CD8-positive, alpha-beta memory T cell (primary cell): Measurements from ENCODE around the gene LNPEP. TPM values are rescaled to one million over a fixed set of nuclear protein-coding genes. Genes with fewer than 3 reads are reported as not detected.
A peak's percentile ranks its signal among the peaks of the same experiment; 100 is the strongest.

ENCODE experiments used
- CTCF ChIA-PET: fragments of 350-600 bp; sonication (Branson Sonifier 250); formaldehyde crosslinking; loops from one replicate; lab custom pipeline; 2021; ENCODE audit warnings: antibody characterized with exemption; lab: Charles Lee
- POLR2A ChIA-PET: fragments of 350-600 bp; sonication (Branson Sonifier 250); formaldehyde crosslinking; loops from one replicate; lab custom pipeline; 2021; ENCODE audit warnings: antibody characterized with exemption; lab: Charles Lee
- DNase-seq, 5 donors: peaks; one replicate each; pipeline versions ENCODE4 v3.0.0 to v3.0.0-alpha.2; 2020 to 2022; ENCODE audit warnings: mixed read lengths in 1 of 5
- H3K27ac ChIP-seq: one replicate; pipeline ENCODE4 v1.7.0; 2013; ENCODE audit warnings: low read depth, mild to moderate bottlenecking, low read length, moderate library complexity
- H3K27me3 ChIP-seq: 2 replicates; pipeline ENCODE4 v1.7.0; 2013; ENCODE audit warnings: low read length, mild to moderate bottlenecking; ENCODE audit not compliant: insufficient read depth, poor library complexity, severe bottlenecking
- H3K36me3 ChIP-seq: 2 replicates; pipeline ENCODE4 v1.7.0; 2013; ENCODE audit warnings: mild to moderate bottlenecking, low read length, moderate library complexity; ENCODE audit not compliant: insufficient read depth
- H3K4me1 ChIP-seq: 2 replicates; pipeline ENCODE4 v1.7.0; 2013; ENCODE audit warnings: mild to moderate bottlenecking, low read length, moderate library complexity; ENCODE audit not compliant: insufficient read depth
- H3K4me3 ChIP-seq: 2 replicates; pipeline ENCODE4 v1.7.0; 2013; ENCODE audit warnings: mild to moderate bottlenecking, low read length
- H3K9me3 ChIP-seq: 2 replicates; pipeline ENCODE4 v1.7.0; 2013; ENCODE audit warnings: mild to moderate bottlenecking, low read length
- H3K27ac Mint-ChIP-seq, 8 donors: one replicate each; pipeline ENCODE4 v1.8.0; 2020 to 2021; ENCODE audit warnings: mixed read lengths in 8 of 8, mild to moderate bottlenecking in 6 of 8, inconsistent platforms in 3 of 8, moderate library complexity in 3 of 8
- H3K27me3 Mint-ChIP-seq, 2 donors: one replicate each; pipeline ENCODE4 v1.8.0; 2020 to 2021; ENCODE audit warnings: mixed read lengths in 2 of 2, mild to moderate bottlenecking in 1 of 2, moderate library complexity in 1 of 2
- H3K36me3 Mint-ChIP-seq, 3 donors: one replicate each; pipeline ENCODE4 v1.8.0; 2020 to 2021; ENCODE audit warnings: mixed read lengths in 3 of 3, inconsistent platforms in 1 of 3, mild to moderate bottlenecking in 1 of 3
- H3K4me1 Mint-ChIP-seq, 3 donors: one replicate each; pipeline ENCODE4 v1.8.0; 2020 to 2021; ENCODE audit warnings: mixed read lengths in 3 of 3, inconsistent platforms in 1 of 3, mild to moderate bottlenecking in 1 of 3
- H3K4me3 Mint-ChIP-seq, 7 donors: one replicate each; pipeline ENCODE4 v1.8.0; 2020 to 2021; ENCODE audit warnings: mixed read lengths in 7 of 7, mild to moderate bottlenecking in 6 of 7, moderate library complexity in 4 of 7, inconsistent platforms in 2 of 7
- H3K9me3 Mint-ChIP-seq, 5 donors: one replicate each; pipeline ENCODE4 v1.8.0; 2020 to 2022; ENCODE audit warnings: mixed read lengths in 5 of 5, mild to moderate bottlenecking in 3 of 5, moderate library complexity in 2 of 5, inconsistent platforms in 1 of 5
- polyA plus RNA-seq: library from polyadenylated mRNA; unstranded; fragments of 300-500 nt; fragmentation: Illumina TruSeq; gene quantifications from one replicate; pipeline ENCODE4 v1.2.3, GENCODE V29; 2021
- total RNA-seq, 2 experiments: library from RNA; stranded (reverse); gene quantifications; one replicate each; pipeline ENCODE4 v1.2.3, GENCODE V29; 2021

Gene LNPEP
- 10 to 100 TPM; 37.6 to 40.5 TPM for total RNA-seq
- polyA plus RNA-seq: 40.1 TPM

DNA sequence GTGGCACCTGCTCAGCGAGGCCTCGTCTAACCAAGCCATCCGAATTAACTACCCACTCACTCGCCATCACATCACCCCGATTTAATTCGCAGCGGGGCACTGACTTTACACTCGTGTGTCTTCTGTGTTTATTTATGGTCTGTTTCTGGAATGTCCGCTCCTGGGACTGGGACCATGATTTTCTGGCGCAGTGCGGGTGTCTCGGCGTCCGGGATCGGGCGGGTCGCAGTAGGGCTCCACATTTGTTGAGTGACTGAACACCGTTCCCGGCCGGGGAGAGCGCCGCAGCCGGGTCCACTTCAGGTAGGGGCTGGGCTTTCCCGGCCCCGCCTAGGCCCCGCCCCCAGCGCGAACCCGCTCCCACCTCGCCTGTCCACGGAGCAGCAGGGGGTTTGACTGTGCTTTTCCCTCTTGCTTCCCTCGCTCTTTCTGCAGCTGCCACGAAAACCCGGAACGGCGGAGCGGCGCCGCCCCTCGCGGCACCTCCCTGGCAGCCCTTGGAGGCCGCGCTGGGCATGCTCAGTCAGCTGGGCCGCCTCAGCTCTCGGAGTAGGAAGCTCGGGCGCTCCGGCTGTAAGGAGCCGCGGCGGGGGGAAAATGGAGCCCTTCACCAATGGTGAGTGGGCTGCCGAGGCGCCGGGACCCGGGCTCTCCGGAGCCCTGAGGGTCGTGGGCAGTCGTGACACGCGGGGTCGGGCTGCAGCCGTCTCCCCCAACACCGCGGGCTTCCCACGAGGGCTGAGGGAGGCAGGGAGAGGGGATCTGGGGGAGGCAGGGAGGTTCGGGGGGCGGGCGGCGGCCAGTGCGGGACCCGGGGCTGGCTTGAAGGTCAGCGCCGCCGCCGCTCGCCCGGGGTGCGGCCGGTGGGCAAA lies at the start of gene LNPEP:
Gene LNPEP (plus strand): TSS at position 522 of the 872 bp plus-strand sequence. CDS start 76 bp downstream, at position 598.
- Mint-ChIP-seq H3K4me3 (peak within 1 kb of the TSS; percentile 82 to 94 (median 91)), H3K36me3 (peaks cover 0 to 34% (median 0%) of the 10 kb centered on the region in 3 donors), H3K4me1 (peaks cover 66 to 76% (median 75%) of the 10 kb centered on the region in 3 donors), H3K9me3 (no peaks in the 10 kb centered on the region), H3K27me3 (peaks cover 0 to 3% of the 10 kb centered on the region in 2 donors), H3K27ac (peak within 1 kb of the TSS; percentile 85 to 100 (median 96))
- Histone ChIP-seq H3K27me3 (no peaks in the 10 kb centered on the region), H3K4me3 (peak within 1 kb of the TSS; percentile 89), H3K9me3 (no peaks in the 10 kb centered on the region), H3K36me3 (no peaks in the 10 kb centered on the region), H3K27ac (peak within 1 kb of the TSS; percentile 81), H3K4me1 (peaks cover 66% of the 10 kb centered on the region)
- DNase-seq: peak; percentile 90 to 97 (median 94)
- CTCF ChIA-PET: interaction anchor here (0.6 to 1.5 kb wide), 14 partner anchors 10 to 225 kb away, joined by 3 to 10 read pairs (median 4); partner anchors contain the start of gene ERAP1
- POLR2A ChIA-PET: interaction anchor here (0.6 to 2.2 kb wide), 17 partner anchors 10 to 1993 kb away, joined by 3 to 22 read pairs (median 5); partner anchors contain the start of genes CHD1, ERAP1 and ERAP2

DNA sequence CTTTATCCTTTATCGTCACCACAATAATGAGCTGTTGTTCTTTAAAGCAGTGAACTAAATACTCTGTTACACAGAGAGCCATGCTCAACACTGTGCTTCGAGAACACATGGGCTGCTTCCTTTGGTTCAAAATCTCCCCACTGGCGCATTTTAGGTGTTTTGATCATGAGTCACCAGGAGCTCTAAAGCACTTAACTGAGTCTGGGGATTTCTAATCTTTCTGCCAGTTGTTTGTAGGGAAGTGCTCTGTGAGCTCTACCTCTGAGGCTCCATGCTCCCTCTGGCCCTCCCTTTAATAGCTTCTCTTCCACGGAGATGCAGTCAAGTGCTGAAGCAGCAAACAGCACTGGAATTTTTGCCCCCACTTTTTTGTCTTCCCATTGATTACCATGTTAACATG lies 42.5 kb upstream of the LNPEP start:
- Histone ChIP-seq H3K4me1 (peaks cover 26% of the 10 kb centered on the region), H3K4me3 (no peak overlapping the region), H3K9me3 (no peaks in the 10 kb centered on the region), H3K27me3 (no peaks in the 10 kb centered on the region), H3K27ac (no peak overlapping the region), H3K36me3 (peaks cover 53% of the 10 kb centered on the region)
- peaks cover 11 to 91% (median 40%) of the 10 kb centered on the region in 3 donors for H3K36me3 Mint-ChIP-seq
- ChIA-PET POLR2A (interaction anchor here (1.4 kb wide), 1 partner anchor 43 kb away, joined by 3 read pairs; the partner anchor contains the start of gene LNPEP), CTCF (interaction anchor here (1.3 kb wide), 1 partner anchor 10 kb away, joined by 6 read pairs; no protein-coding TSS in a partner anchor)
- H3K27me3 Mint-ChIP-seq: no peaks in the 10 kb centered on the region
- H3K9me3 Mint-ChIP-seq: no peaks in the 10 kb centered on the region
- peaks cover 38 to 66% (median 63%) of the 10 kb centered on the region in 3 donors for H3K4me1 Mint-ChIP-seq
- peak overlapping the region in 7 of 8 donors; percentile 31 to 88 (median 53) for H3K27ac Mint-ChIP-seq
- no peak for DNase-seq
- no peak overlapping the region for H3K4me3 Mint-ChIP-seq

DNA sequence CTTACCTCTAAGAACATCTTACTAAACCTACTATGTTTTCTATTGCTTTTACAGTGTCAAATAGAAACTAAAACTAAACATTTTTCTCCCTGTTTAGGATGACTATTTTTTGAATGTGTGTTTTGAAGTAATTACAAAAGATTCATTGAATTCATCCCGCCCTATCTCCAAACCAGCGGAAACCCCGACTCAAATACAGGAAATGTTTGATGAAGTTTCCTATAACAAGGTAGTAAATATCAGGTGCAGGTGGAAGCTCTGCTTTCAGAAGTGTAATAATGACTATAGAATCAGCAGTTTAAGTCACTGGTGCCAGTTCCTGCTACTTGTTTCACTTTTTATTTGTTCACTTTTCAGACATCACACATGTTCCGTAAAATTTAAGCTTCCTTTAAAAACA lies 39.6 kb upstream of the LNPEP start:
- peaks cover 47% of the 10 kb centered on the region for H3K36me3 ChIP-seq
- peak in 2 of 5 donors; percentile 8 to 60 for DNase-seq

DNA sequence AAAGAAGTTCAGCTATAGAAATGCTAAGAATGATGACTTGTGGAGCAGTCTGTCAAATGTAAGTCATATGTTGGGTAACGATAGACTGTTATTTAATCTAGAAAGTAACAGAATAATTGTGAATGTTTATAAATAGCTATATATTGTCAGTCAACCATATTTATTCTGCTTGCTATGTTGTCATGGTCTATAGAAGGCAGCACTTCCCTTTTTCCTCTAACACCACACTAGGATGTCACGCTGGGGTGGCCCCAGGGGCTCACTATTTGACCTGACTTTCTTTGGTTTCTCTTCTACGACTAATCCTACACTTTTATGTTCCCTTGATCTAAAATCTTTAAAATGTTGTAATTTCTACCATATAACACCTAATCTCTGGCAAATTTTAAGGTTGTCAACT lies 39.1 kb upstream of the LNPEP start:
- Mint-ChIP-seq H3K9me3 (no peaks in the 10 kb centered on the region), H3K4me3 (peak overlapping the region; percentile 35 to 77 (median 75)), H3K36me3 (peaks cover 10 to 90% (median 51%) of the 10 kb centered on the region in 3 donors), H3K27ac (peak overlapping the region; percentile 58 to 96 (median 86)), H3K4me1 (peaks cover 38 to 65% (median 54%) of the 10 kb centered on the region in 3 donors), H3K27me3 (no peaks in the 10 kb centered on the region)
- ChIA-PET POLR2A (interaction anchor here (1.0 to 1.1 kb wide), 2 partner anchors 22 to 28 kb away, joined by 3 read pairs; no protein-coding TSS in a partner anchor), CTCF (interaction anchor here (2.9 kb wide), 1 partner anchor 27 kb away, joined by 9 read pairs; no protein-coding TSS in a partner anchor)
- Histone ChIP-seq H3K27ac (no peak overlapping the region), H3K4me3 (peak overlapping the region; percentile 25), H3K9me3 (no peaks in the 10 kb centered on the region), H3K4me1 (peaks cover 26% of the 10 kb centered on the region), H3K27me3 (no peaks in the 10 kb centered on the region), H3K36me3 (peaks cover 52% of the 10 kb centered on the region)
- DNase-seq: no peak

More for the DNA sequence above, 39.6 kb upstream of the LNPEP start:
- ChIA-PET CTCF (interaction anchor here (2.9 kb wide), 1 partner anchor 27 kb away, joined by 9 read pairs; no protein-coding TSS in a partner anchor), POLR2A (interaction anchor here (1.0 to 1.1 kb wide), 2 partner anchors 22 to 27 kb away, joined by 3 read pairs; no protein-coding TSS in a partner anchor)
- Histone ChIP-seq H3K27me3 (no peaks in the 10 kb centered on the region), H3K27ac (peak overlapping the region; percentile 5), H3K9me3 (no peaks in the 10 kb centered on the region), H3K4me3 (peak overlapping the region; percentile 25), H3K4me1 (peaks cover 26% of the 10 kb centered on the region)
- no peaks in the 10 kb centered on the region for H3K27me3 Mint-ChIP-seq
- H3K27ac Mint-ChIP-seq: peak overlapping the region; percentile 58 to 96 (median 86)
- H3K9me3 Mint-ChIP-seq: no peaks in the 10 kb centered on the region
- H3K4me3 Mint-ChIP-seq: peak overlapping the region; percentile 35 to 77 (median 75)
- peaks cover 38 to 60% (median 54%) of the 10 kb centered on the region in 3 donors for H3K4me1 Mint-ChIP-seq
- H3K36me3 Mint-ChIP-seq: peaks cover 10 to 90% (median 46%) of the 10 kb centered on the region in 3 donors

DNA sequence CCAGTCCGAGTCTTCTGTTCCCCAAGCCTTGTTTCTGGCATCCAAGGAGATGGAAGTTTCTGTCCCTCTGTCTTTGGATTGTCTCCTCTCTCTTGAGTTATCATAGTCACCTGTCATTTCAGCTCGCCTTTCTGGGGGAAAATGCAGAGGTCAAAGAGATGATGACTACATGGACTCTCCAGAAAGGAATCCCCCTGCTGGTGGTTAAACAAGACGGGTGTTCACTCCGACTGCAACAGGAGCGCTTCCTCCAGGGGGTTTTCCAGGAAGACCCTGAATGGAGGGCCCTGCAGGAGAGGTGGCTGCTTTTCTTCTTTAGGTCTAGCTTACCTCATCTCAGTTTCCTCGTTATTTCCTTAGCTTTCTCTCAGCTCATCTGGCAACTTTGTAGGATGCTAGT lies 34.5 kb upstream of the LNPEP start:
- H3K27ac Mint-ChIP-seq: peak overlapping the region in 6 of 8 donors; percentile 14 to 83 (median 22)
- Histone ChIP-seq H3K9me3 (no peaks in the 10 kb centered on the region), H3K4me3 (no peak overlapping the region), H3K4me1 (peaks cover 9% of the 10 kb centered on the region), H3K27ac (no peak overlapping the region), H3K36me3 (peaks cover 34% of the 10 kb centered on the region), H3K27me3 (no peaks in the 10 kb centered on the region)
- ChIA-PET CTCF (interaction anchor here (1.0 kb wide), 1 partner anchor 26 kb away, joined by 3 read pairs; no protein-coding TSS in a partner anchor), POLR2A (no interaction called here)
- H3K27me3 Mint-ChIP-seq: no peaks in the 10 kb centered on the region
- H3K9me3 Mint-ChIP-seq: no peaks in the 10 kb centered on the region
- DNase-seq: no peak
- peaks cover 16 to 28% (median 17%) of the 10 kb centered on the region in 3 donors for H3K4me1 Mint-ChIP-seq
- no peak overlapping the region for H3K4me3 Mint-ChIP-seq
- peaks cover 5 to 89% (median 33%) of the 10 kb centered on the region in 3 donors for H3K36me3 Mint-ChIP-seq

DNA sequence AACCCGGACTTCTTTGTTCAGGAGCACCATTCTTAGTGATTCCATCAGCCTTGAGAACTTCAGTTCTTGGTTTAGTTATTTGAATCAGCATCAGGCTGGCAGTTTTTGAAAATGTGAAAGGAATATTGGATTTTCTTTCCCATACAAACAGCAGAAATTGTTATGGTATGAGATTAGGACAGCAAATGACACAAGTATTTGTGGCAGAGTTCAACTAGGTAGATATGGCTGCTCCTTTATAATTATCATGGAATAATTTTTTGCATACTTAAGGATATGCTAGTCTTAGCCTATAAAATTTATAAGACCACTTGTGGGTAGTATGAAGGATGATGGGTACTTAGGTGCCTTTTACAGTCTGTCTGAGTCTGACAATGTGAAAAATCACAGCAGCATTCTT lies 34.0 kb upstream of the LNPEP start:
- H3K36me3 ChIP-seq: peaks cover 34% of the 10 kb centered on the region
- POLR2A ChIA-PET: no interaction called here
- H3K9me3 ChIP-seq: no peaks in the 10 kb centered on the region
- H3K4me1 ChIP-seq: peaks cover 6% of the 10 kb centered on the region
- CTCF ChIA-PET: interaction anchor here (1.7 kb wide), 1 partner anchor 33 kb away, joined by 3 read pairs; no protein-coding TSS in a partner anchor
- no peaks in the 10 kb centered on the region for H3K27me3 Mint-ChIP-seq
- no peaks in the 10 kb centered on the region for H3K27me3 ChIP-seq
- peaks cover 12 to 23% (median 12%) of the 10 kb centered on the region in 3 donors for H3K4me1 Mint-ChIP-seq
- no peak for DNase-seq
- peak overlapping the region in 5 of 8 donors; percentile 14 to 57 (median 21) for H3K27ac Mint-ChIP-seq
- H3K9me3 Mint-ChIP-seq: no peaks in the 10 kb centered on the region
- no peak overlapping the region for H3K4me3 Mint-ChIP-seq
- no peak overlapping the region for H3K27ac ChIP-seq
- H3K4me3 ChIP-seq: no peak overlapping the region
- peaks cover 5 to 86% (median 32%) of the 10 kb centered on the region in 3 donors for H3K36me3 Mint-ChIP-seq

DNA sequence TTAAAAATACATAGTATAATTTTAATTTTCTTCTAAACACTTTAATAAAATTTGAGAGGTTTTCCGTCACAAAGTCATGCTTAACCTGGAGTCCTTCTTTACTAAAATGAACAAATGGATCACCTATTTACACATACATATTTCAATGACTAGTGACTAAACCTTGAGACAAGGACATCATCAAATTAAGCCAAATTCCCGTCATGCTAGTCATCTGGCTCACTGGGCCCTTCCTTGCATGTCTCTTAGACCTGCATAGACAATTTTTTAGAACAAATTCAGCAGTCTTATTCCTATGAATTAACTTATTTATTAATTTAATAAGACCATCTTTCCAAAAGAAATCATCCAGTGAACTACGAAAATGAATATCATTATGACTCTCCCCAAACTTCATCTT lies 33.0 kb upstream of the LNPEP start:
- no peak overlapping the region for H3K4me3 ChIP-seq
- no peaks in the 10 kb centered on the region for H3K27me3 ChIP-seq
- H3K27ac Mint-ChIP-seq: peak overlapping the region in 1 of 8 donors; percentile 66
- no peaks in the 10 kb centered on the region for H3K27me3 Mint-ChIP-seq
- peaks cover 5 to 82% (median 28%) of the 10 kb centered on the region in 3 donors for H3K36me3 Mint-ChIP-seq
- peaks cover 6 to 17% (median 6%) of the 10 kb centered on the region in 3 donors for H3K4me1 Mint-ChIP-seq
- H3K9me3 Mint-ChIP-seq: no peaks in the 10 kb centered on the region
- no peaks in the 10 kb centered on the region for H3K9me3 ChIP-seq
- no peak for DNase-seq
- H3K4me3 Mint-ChIP-seq: no peak overlapping the region
- no peaks in the 10 kb centered on the region for H3K4me1 ChIP-seq
- H3K36me3 ChIP-seq: peaks cover 30% of the 10 kb centered on the region
- H3K27ac ChIP-seq: no peak overlapping the region
- ChIA-PET CTCF (interaction anchor here (1.7 kb wide), 1 partner anchor 34 kb away, joined by 3 read pairs; no protein-coding TSS in a partner anchor), POLR2A (no interaction called here)
